Dermis blood vessel endothelial cell (primary cell): ENCODE data around the gene NRXN2. TPM values are rescaled to one million over a fixed set of nuclear protein-coding genes. Genes with fewer than 3 reads are reported as not detected.

Experiments
- DNase-seq: peaks from one replicate; pipeline ENCODE4 v3.0.0; 2010
- total RNA-seq: library from RNA; depleted of rRNA; stranded (reverse); fragments of >200 nt; gene quantifications from 2 replicates; pipeline ENCODE4 v1.2.3, GENCODE V29; 2014

Gene NRXN2
- total RNA-seq, 1 donor from 2014 or later = not detected

- DNase-seq = peak; percentile 50
These were observed 20.0 kb upstream of the NRXN2 start for GRCh38 chr11:64742889-64743590.

DNA sequence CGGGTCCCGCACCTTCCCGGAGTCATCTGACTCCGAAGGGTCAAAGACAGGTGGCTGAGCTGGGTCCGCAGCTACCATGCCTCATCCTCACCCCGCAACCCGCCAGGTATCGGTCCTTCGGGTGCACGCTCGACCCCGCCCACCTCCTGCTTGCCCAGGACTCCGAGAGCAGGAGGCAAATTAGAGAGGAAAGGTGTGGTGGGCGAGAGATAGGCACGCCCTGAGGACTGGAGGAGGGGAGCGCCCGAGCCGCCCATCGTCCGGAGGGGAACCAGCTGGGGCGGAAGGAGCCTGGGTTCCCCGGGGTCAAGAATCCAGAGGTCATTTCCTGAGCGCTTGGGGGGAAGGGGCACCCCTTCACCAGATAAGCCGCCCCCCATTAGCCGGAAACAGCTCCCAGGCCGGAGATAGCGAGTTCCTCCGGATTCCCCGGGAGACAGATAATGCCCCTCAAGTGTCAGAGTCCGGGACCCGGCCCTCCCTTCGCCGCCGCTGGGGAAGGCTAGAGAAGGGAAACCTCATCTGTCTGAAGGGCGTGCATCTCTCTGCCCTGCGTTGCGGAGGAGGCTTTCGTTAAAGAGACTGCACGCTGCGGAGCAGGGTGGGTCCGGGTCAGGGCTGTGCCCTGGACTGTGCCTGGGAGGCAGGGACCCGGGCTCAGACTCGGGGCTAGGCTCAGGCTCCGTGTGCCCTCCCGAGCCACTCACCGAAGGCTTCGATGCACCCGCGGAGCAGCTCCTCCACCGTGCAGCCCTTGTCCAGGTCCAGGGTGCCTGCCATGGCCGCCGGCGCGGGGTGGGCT is 19.3 kb upstream of the NRXN2 start:
- no peak for DNase-seq

GRCh38 chr11:64741375-64742086 is 18.5 kb upstream of the NRXN2 start:
- DNase-seq = no peak

GRCh38 chr11:64739871-64740270 is 16.9 kb upstream of the NRXN2 start:
- DNase-seq = no peak

DNA sequence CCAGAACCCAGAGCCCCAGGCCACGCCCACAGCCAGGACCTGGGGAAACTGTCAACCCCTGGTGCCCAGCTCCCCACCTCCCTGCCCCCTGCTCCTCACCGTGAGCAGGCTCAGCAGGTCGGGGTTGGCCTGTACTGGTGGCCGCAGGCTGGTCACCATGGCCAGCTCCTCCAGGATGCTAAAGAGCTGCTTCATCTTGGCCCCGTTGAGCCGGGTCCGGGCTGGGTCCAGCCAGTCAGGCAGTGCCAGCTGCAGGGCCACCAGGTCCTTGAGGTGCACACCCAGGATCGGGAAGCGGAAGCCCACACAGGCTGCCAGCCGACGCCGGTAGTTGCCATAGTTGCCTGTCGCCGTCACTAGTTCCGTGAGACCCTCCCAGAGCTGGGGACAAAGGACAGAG is 13.7 kb upstream of the NRXN2 start:
- no peak for DNase-seq

- DNase-seq = no peak
These were observed 12.8 kb upstream of the NRXN2 start for GRCh38 chr11:64735725-64736259.

- no peak for DNase-seq
These were observed 12.1 kb upstream of the NRXN2 start for GRCh38 chr11:64734811-64735724.

- no peak for DNase-seq
These were observed 8.6 kb upstream of the NRXN2 start for GRCh38 chr11:64731601-64732000.

- peak; percentile 17 for DNase-seq
These were observed 6.9 kb upstream of the NRXN2 start for GRCh38 chr11:64729851-64730382.

DNA sequence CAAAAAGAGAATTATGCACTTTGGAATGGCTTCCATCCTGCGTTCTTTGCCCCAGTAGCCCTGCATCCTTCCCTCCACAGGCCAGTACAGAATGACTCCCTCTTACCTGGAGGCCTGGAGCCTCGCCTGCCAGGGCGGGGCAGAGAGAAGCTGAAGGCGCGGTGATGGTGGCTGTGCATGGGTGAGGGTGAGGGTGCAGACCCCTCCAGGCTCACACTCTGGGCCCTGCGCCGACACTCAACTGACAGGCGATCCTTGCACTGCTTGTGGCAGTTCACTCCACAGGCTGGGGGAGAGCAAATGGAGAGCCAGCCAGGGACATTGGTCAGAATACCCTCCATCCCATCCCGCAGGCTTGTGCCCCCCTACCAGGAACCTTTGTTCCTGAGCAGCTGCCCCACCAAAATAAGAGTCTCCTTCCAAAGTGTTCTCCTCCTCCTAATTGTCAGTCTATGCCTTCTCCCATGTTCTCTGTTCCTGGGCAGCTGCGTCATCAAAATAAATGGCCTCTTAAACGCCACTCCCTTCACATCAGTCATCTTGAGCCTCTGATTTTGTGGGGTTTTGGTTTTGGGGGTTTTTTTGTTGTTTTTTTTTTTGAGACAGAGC is 5.9 kb upstream of the NRXN2 start:
- no peak for DNase-seq

GRCh38 chr11:64726867-64727530 is 4.0 kb upstream of the NRXN2 start:
- DNase-seq = no peak

DNA sequence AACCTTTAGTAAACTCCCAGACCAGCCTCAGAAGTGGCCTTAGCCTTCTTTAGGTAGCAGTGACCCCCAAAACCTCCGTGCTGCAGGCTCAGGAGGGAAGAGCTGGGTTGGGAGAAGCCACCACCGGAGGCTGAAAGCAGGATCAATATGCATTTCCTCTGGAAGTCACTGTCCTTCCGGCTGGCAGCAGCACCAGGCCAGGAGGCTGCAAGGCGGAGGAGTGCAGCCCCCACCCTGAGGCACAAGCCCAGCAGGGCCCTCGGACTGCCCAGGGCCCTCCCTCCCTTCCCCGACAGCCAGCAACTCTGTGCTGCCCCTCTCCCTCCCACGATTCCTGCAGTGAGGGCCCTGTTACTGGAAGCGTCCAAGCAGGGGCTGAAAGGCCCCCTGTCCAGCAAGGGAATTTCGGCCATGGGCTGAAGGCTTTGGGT is 3.2 kb upstream of the NRXN2 start:
- DNase-seq = no peak

GRCh38 chr11:64724863-64725532 is 2.0 kb upstream of the NRXN2 start:
- DNase-seq = no peak

GRCh38 chr11:64723907-64724862 is 1.2 kb upstream of the NRXN2 start:
- DNase-seq = no peak

- DNase-seq = no peak
These were observed 594 bp downstream of the NRXN2 start for GRCh38 chr11:64722141-64723065.

GRCh38 chr11:64721359-64721699 is 1.7 kb downstream of the NRXN2 start:
- DNase-seq = no peak

GRCh38 chr11:64720640-64721358 is 2.2 kb downstream of the NRXN2 start:
- no peak for DNase-seq
